Activated CD4-positive, alpha-beta T cell treated with anti-CD3 and anti-CD28 coated beads, Interleukin-10, Interleukin-2, amounts not matched to agents 100 ng/mL and 50 ng/mL, durations not matched to agents 16 hours and 8 hours (primary cell): ENCODE data around the gene HDLBP.
A peak's percentile ranks its signal among the peaks of the same experiment; 100 is the strongest.

Source experiments
- DNase-seq: peaks from one replicate; pipeline ENCODE4 v3.0.0-alpha.2; 2020

The HDLBP gene

GRCh38 chr2:241189856-241190201 is 125.6 kb downstream of the HDLBP start:
- no peak for DNase-seq

GRCh38 chr2:241189093-241189855 is 126.2 kb downstream of the HDLBP start:
- no peak for DNase-seq

GRCh38 chr2:241188361-241189092 is 126.9 kb downstream of the HDLBP start, which contains the start of gene ANO7:
Gene ANO7, plus strand, starts transcription at chr2:241188677. Its CDS starts 1,387 bp downstream, at chr2:241190064.
- no peak for DNase-seq

GRCh38 chr2:241187918-241188234 is 127.6 kb downstream of the HDLBP start:
- DNase-seq, result no peak

GRCh38 chr2:241187101-241187917 is 128.2 kb downstream of the HDLBP start:
- no peak for DNase-seq

- DNase-seq, result no peak
Measured at GRCh38 chr2:241185961-241186360, 129.5 kb downstream of the HDLBP start.

DNA sequence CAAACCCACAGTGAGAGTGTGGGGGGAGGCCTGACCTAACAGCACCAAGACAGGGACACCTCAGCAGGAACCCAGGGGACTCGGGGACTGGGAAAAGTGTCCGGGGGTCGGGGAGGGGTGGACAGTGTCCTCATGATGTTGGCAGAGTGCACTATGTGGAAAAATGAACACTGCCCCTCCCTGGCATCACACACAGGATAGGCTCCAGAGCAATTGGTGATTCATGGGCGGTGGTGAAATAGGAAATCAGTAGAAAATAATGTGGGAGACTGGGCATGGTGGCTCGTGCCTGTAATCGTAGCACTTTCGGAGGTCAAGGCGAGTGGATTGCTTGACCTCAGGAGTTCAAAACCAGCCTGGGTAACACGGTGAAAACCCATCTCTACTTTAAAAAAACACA is 130.6 kb downstream of the HDLBP start:
- DNase-seq, result no peak

DNA sequence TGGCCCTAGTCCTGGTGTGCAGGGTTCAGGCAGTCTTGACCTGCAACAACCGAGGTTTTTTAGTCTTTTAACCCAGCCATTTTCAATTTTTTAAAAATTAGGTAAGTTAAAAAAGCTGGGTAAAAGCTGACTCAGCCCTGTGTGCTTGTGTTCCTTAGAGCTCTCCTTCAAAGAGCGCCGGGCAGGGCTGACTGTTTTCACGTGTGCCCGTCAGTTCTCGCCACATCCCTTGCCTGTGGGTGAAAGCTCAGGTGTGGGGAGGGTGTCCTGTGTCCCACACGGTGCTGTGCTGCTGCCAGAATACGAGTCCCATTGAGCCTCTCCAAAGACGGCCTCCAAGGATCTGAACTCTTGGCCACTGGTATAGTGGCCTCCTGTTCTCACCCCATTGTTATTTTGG is 132.3 kb downstream of the HDLBP start:
- DNase-seq, result no peak

- DNase-seq, result no peak
Measured at GRCh38 chr2:241182531-241183133, 132.8 kb downstream of the HDLBP start.

GRCh38 chr2:241182126-241182525 is 133.3 kb downstream of the HDLBP start:
- DNase-seq, result no peak

GRCh38 chr2:241180495-241180894 is 135.0 kb downstream of the HDLBP start:
- no peak for DNase-seq

DNA sequence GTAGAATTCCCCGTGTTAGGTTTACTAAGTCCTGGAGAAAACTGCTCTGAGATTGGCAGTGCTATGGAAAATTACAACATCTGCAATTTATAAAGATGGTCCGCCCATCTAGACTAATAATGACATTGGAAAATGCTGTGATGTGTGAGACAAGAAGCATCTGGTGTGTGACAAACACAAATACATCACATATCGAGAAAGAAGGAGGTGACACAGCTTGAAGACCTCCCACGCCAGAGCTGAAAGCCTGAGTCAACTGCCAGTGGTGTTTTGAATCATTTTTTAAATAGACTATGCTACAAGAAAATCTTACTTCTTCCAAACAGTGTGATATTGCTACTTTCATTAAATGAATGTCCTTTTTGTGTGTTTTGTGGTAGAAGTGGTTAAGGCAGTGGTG is 135.6 kb downstream of the HDLBP start:
- DNase-seq, result peak; percentile 83

- DNase-seq, result no peak
Measured at GRCh38 chr2:241178961-241179360, 136.5 kb downstream of the HDLBP start.

- DNase-seq, result no peak
Measured at GRCh38 chr2:241177526-241178334, 137.7 kb downstream of the HDLBP start.
